SK-N-SH (cell line): ENCODE measurements around the gene UBE2D1. TPM values are rescaled to one million over a fixed set of nuclear protein-coding genes. Genes with fewer than 3 reads are reported as not detected.

Experiments
- CTCF ChIA-PET: fragments of 300-600, 350-600 bp; formaldehyde crosslinking; extraction: SDS; loops from one replicate; lab custom pipeline; 2021; lab: Yijun Ruan, JAX
- POLR2A ChIA-PET: fragments of 350-600 bp; sonication (Branson Sonifier 250); formaldehyde crosslinking; extraction: SDS; loops from one replicate; lab custom pipeline; 2020; ENCODE audit warnings: antibody characterized with exemption, inconsistent platforms; lab: Yijun Ruan, JAX
- DNase-seq: peaks from one replicate; pipeline ENCODE4 v3.0.0; 2012
- H2AFZ ChIP-seq: fragments of 200-600 bp; sonication (generic); 2 replicates; pipeline ENCODE4 v1.8.1; 2016; ENCODE audit warnings: antibody characterized with exemption, mild to moderate bottlenecking, low read depth
- H3F3A ChIP-seq: fragments of 200-600 bp; sonication (generic); replicated peaks from 2 replicates; pipeline ENCODE3; 2016; ENCODE audit warnings: antibody characterized with exemption, mild to moderate bottlenecking; ENCODE audit not compliant: insufficient read depth
- H3K27ac ChIP-seq, 2 experiments: fragments of 200-500 bp in 1 of 2; fragments of 200-600 bp in 1 of 2; sonication (Bioruptor generic) in 1 of 2; sonication (generic), shearing (Covaris generic) in 1 of 2; 2 replicates each; pipeline versions ENCODE4 v1.5.1 to v1.6.1; 2014 to 2016; ENCODE audit warnings: low read depth in 2 of 2, inconsistent platforms in 1 of 2, low read length in 1 of 2, mild to moderate bottlenecking in 1 of 2, mixed read lengths in 1 of 2
- H3K27me3 ChIP-seq: fragments of 200-600 bp; sonication (generic), shearing (Covaris generic); 2 replicates; pipeline ENCODE4 v1.6.1; 2016; ENCODE audit warnings: mixed run types; ENCODE audit not compliant: insufficient read depth
- H3K36me3 ChIP-seq, 2 experiments: fragments of 200-500 bp in 1 of 2; fragments of 200-600 bp in 1 of 2; sonication (Bioruptor generic) in 1 of 2; sonication (generic) in 1 of 2; replicated peaks in 1 of 2; 2 replicates each; pipeline versions ENCODE3 to v1.5.1; 2014 to 2016; ENCODE audit warnings: low read length in 1 of 2, mild to moderate bottlenecking in 1 of 2; ENCODE audit not compliant: insufficient read depth in 2 of 2, control insufficient read depth in 1 of 2
- H3K4me1 ChIP-seq, 2 experiments: fragments of 200-500 bp in 1 of 2; fragments of 200-600 bp in 1 of 2; sonication (Bioruptor generic) in 1 of 2; sonication (generic), shearing (Covaris generic) in 1 of 2; 2 replicates each; pipeline versions ENCODE4 v1.5.1 to v1.6.1; 2014 to 2016; ENCODE audit warnings: low read depth in 1 of 2, low read length in 1 of 2, mixed run types in 1 of 2; ENCODE audit not compliant: insufficient read depth in 2 of 2, control insufficient read depth in 1 of 2
- H3K4me2 ChIP-seq: fragments of 200-600 bp; sonication (generic), shearing (Covaris generic); 2 replicates; pipeline ENCODE4 v1.6.1; 2017; ENCODE audit warnings: mixed run types
- H3K4me3 ChIP-seq, 2 experiments: fragments of 200-500 bp in 1 of 2; fragments of 200-600 bp in 1 of 2; sonication (Bioruptor generic) in 1 of 2; sonication (generic), shearing (Covaris generic) in 1 of 2; 2 replicates each; pipeline versions ENCODE4 v1.5.1 to v1.8.1; 2014 to 2016; ENCODE audit warnings: low read depth in 2 of 2, inconsistent platforms in 1 of 2, low read length in 1 of 2, mild to moderate bottlenecking in 1 of 2, mixed read lengths in 1 of 2, moderate library complexity in 1 of 2
- H3K79me2 ChIP-seq: fragments of 200-600 bp; sonication (generic); 2 replicates; pipeline ENCODE4 v1.8.1; 2017; ENCODE audit warnings: mild to moderate bottlenecking; ENCODE audit not compliant: insufficient read depth
- H3K9ac ChIP-seq: fragments of 200-600 bp; sonication (generic); 2 replicates; pipeline ENCODE4 v1.6.1; 2017; ENCODE audit warnings: mixed run types
- H3K9me2 ChIP-seq: fragments of 200-600 bp; sonication (generic); 2 replicates; pipeline ENCODE4 v1.6.1; 2017; ENCODE audit warnings: mixed run types
- H3K9me3 ChIP-seq: fragments of 200-600 bp; sonication (generic); 2 replicates; pipeline ENCODE4 v1.6.1; 2017; ENCODE audit warnings: mixed run types, mild to moderate bottlenecking, moderate library complexity
- H4K20me1 ChIP-seq: fragments of 200-600 bp; sonication (generic); 2 replicates; pipeline ENCODE4 v1.6.1; 2017; ENCODE audit warnings: mild to moderate bottlenecking, mixed run types; ENCODE audit not compliant: insufficient read depth
- CHD2 ChIP-seq: fragments of 150-350 bp; IDR thresholded peaks from 2 replicates; pipeline ENCODE4 v1.6.1; 2018; ENCODE audit warnings: low read length; ENCODE audit not compliant: partially characterized antibody
- ELF1 ChIP-seq: IDR thresholded peaks from 2 replicates; pipeline ENCODE4 v1.4.0; 2012
- EP300 ChIP-seq, 2 experiments: IDR thresholded peaks; 2 replicates each; pipeline versions ENCODE4 v1.4.0 to v1.6.1; 2012; ENCODE audit warnings: borderline replicate concordance in 1 of 2, low read depth in 1 of 2, low read length in 1 of 2
- EZH2phosphoT487 ChIP-seq: fragments of 200-600 bp; sonication (generic); IDR thresholded peaks from 2 replicates; pipeline ENCODE4 v1.6.1; 2017; ENCODE audit warnings: low read depth, mixed run types, mild to moderate bottlenecking, antibody characterized with exemption, moderate library complexity, borderline replicate concordance
- FOXJ3 ChIP-seq: sonication (generic); formaldehyde crosslinking; IDR thresholded peaks from 2 replicates; pipeline ENCODE4 v1.5.1; 2020; ENCODE audit warnings: mild to moderate bottlenecking, missing genetic modification reagents
- GABPA ChIP-seq: IDR thresholded peaks from 2 replicates; pipeline ENCODE4 v1.4.0; 2012; ENCODE audit warnings: low read depth, mild to moderate bottlenecking
- NRF1 ChIP-seq: IDR thresholded peaks from 2 replicates; pipeline ENCODE4 v1.6.1; 2012; ENCODE audit warnings: low read depth, mild to moderate bottlenecking, low read length
- RCOR1 ChIP-seq: fragments of 150-350 bp; IDR thresholded peaks from 2 replicates; pipeline ENCODE4 v1.6.1; 2017; ENCODE audit warnings: antibody characterized with exemption, low read length
- RFX5 ChIP-seq: IDR thresholded peaks from 2 replicates; pipeline ENCODE4 v1.6.1; 2012; ENCODE audit warnings: mild to moderate bottlenecking, improper control_type of control experiment, low read length
- RXRA ChIP-seq: IDR thresholded peaks from 2 replicates; pipeline ENCODE4 v1.4.0; 2012; ENCODE audit warnings: low read depth, mild to moderate bottlenecking, borderline replicate concordance
- SIN3A ChIP-seq: IDR thresholded peaks from 2 replicates; pipeline ENCODE4 v1.6.1; 2012; ENCODE audit warnings: low read depth, mild to moderate bottlenecking, low read length, moderate library complexity, borderline replicate concordance
- SMC3 ChIP-seq: IDR thresholded peaks from 2 replicates; pipeline ENCODE4 v1.6.1; 2012; ENCODE audit warnings: low read depth, low read length, improper control_type of control experiment
- TCF12 ChIP-seq: IDR thresholded peaks from 2 replicates; pipeline ENCODE4 v1.4.0; 2012
- YY1 ChIP-seq: IDR thresholded peaks from 2 replicates; pipeline ENCODE4 v1.4.0; 2012; ENCODE audit warnings: low read depth, mild to moderate bottlenecking
- WGBS: methylation state at CpG from one replicate; pipeline ENCODE4 v1.1.6; 2017; ENCODE audit warnings: low lambda C conversion rate; 5-methylcytosine and 5-hydroxymethylcytosine counted together
- polyA plus RNA-seq, 3 experiments: library from polyadenylated mRNA; depleted of rRNA; stranded (reverse); fragments of >200 nt; gene quantifications; 2 replicates each; pipeline ENCODE4 v1.2.3, GENCODE V29; 2012
- TF ChIP-seq, protein P1 (sequence below): IDR thresholded peaks from 2 replicates; pipeline ENCODE4 v1.6.1; 2012; ENCODE audit warnings: mild to moderate bottlenecking, low read depth, low read length, moderate library complexity
- TF ChIP-seq, protein P2 (sequence below): IDR thresholded peaks from 2 replicates; pipeline ENCODE4 v1.4.0; 2012; ENCODE audit warnings: low read depth
- TF ChIP-seq, protein P3 (sequence below): fragments of 150-350 bp; IDR thresholded peaks from 2 replicates; pipeline ENCODE4 v1.6.1; 2016; ENCODE audit warnings: mild to moderate bottlenecking, low read depth, low read length

The UBE2D1 gene
- polyA plus RNA-seq, 1 of the 3 experiments (the other 2 are of a cell fraction): 8.7 TPM

DNA sequence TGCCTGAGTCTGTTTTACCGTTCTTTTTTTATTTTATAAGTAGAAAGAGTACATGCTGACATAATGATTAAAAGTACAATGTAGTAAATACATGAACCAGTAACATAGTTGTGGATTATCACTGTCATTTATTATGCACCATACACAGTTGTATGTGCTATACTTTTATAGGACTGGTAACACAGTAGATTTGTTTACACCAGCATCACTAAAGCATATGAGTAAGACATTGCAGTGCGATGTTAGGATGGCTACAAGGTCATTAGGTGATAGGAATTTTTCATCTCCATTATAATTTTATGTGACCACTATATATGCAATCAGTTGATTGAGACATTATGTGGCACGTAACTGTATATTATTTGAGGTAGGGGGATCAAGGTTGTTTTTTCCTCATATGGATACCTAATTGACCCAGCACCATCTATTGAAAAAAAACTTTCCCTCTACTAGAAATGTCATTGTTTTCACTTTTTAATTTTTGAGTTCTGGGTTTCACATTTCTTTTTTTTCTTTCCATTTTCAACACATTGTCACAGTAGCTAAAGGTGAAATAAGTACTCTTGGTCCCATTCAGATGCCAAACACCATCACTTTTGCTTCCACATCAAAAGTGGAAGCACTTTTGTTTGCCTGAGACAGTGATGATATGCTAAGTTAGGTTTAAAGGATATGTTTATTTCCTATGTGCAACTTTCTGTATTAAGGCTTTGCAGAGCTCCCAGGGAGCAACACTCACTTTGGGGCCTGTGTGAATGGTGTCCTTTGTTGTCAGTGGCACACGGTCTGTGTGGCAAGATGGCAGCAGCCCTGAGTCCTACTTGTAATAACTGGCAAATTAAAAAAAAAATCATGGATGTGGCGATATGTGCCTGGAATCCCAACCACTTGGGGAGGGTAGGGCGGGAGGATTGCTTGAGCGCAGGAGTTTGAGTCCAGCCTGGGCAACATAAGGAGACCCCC, 17.1 kb downstream of the UBE2D1 start:
- 91% methylated on average over 7 of the region's 7 CpGs for WGBS
- no peak overlapping the region for H3K9ac ChIP-seq
- H3K9me3 ChIP-seq: no peaks in the 10 kb centered on the region
- POLR2A ChIA-PET: no interaction called here
- H4K20me1 ChIP-seq: peaks cover 11% of the 10 kb centered on the region; the same call in 1 of the 2 replicates
- H3F3A ChIP-seq: peaks cover 4% of the 10 kb centered on the region
- CTCF ChIA-PET: interaction anchor here (1.1 to 1.2 kb wide), 2 partner anchors 10 to 17 kb away, joined by 3 read pairs; partner anchors contain the start of gene UBE2D1
- no peaks in the 10 kb centered on the region for H3K36me3 ChIP-seq
- no peaks in the 10 kb centered on the region for H3K9me2 ChIP-seq
- TF ChIP-seq EZH2phosphoT487: no peak
- no peak for TF ChIP-seq RXRA
- TF ChIP-seq CHD2: no peak
- no peak for TF ChIP-seq RFX5
- TF ChIP-seq, protein P1, sequence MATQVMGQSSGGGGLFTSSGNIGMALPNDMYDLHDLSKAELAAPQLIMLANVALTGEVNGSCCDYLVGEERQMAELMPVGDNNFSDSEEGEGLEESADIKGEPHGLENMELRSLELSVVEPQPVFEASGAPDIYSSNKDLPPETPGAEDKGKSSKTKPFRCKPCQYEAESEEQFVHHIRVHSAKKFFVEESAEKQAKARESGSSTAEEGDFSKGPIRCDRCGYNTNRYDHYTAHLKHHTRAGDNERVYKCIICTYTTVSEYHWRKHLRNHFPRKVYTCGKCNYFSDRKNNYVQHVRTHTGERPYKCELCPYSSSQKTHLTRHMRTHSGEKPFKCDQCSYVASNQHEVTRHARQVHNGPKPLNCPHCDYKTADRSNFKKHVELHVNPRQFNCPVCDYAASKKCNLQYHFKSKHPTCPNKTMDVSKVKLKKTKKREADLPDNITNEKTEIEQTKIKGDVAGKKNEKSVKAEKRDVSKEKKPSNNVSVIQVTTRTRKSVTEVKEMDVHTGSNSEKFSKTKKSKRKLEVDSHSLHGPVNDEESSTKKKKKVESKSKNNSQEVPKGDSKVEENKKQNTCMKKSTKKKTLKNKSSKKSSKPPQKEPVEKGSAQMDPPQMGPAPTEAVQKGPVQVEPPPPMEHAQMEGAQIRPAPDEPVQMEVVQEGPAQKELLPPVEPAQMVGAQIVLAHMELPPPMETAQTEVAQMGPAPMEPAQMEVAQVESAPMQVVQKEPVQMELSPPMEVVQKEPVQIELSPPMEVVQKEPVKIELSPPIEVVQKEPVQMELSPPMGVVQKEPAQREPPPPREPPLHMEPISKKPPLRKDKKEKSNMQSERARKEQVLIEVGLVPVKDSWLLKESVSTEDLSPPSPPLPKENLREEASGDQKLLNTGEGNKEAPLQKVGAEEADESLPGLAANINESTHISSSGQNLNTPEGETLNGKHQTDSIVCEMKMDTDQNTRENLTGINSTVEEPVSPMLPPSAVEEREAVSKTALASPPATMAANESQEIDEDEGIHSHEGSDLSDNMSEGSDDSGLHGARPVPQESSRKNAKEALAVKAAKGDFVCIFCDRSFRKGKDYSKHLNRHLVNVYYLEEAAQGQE: no peak
- no peak for TF ChIP-seq SIN3A
- TF ChIP-seq, protein P2, sequence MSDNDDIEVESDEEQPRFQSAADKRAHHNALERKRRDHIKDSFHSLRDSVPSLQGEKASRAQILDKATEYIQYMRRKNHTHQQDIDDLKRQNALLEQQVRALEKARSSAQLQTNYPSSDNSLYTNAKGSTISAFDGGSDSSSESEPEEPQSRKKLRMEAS: no peak
- no peak for TF ChIP-seq NRF1
- TF ChIP-seq ELF1: no peak
- TF ChIP-seq RCOR1: no peak
- TF ChIP-seq GABPA: no peak
- TF ChIP-seq TCF12: no peak
- TF ChIP-seq FOXJ3: no peak
- no peak for TF ChIP-seq EP300 (IDR thresholded peaks at IDR 0.05; ENCODE audit: borderline replicate concordance in 1 of 2, low read depth in 1 of 2, low read length in 1 of 2)
- no peak for TF ChIP-seq SMC3
- no peak for TF ChIP-seq YY1
- TF ChIP-seq, protein P3, sequence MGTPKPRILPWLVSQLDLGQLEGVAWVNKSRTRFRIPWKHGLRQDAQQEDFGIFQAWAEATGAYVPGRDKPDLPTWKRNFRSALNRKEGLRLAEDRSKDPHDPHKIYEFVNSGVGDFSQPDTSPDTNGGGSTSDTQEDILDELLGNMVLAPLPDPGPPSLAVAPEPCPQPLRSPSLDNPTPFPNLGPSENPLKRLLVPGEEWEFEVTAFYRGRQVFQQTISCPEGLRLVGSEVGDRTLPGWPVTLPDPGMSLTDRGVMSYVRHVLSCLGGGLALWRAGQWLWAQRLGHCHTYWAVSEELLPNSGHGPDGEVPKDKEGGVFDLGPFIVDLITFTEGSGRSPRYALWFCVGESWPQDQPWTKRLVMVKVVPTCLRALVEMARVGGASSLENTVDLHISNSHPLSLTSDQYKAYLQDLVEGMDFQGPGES: no peak
- TF ChIP-seq, all 33 proteins: peak for 0
- no peaks in the 10 kb centered on the region for H3K27me3 ChIP-seq
- peaks cover 2 to 8% of the 10 kb centered on the region in 2 experiments; a peak in 3 of 4 replicates for H3K4me1 ChIP-seq
- no peak overlapping the region for H3K4me3 ChIP-seq
- H2AFZ ChIP-seq: no peak overlapping the region
- no peak overlapping the region for H3K27ac ChIP-seq
- H3K79me2 ChIP-seq: peaks cover 57% of the 10 kb centered on the region
- DNase-seq: no peak
- no peak overlapping the region for H3K4me2 ChIP-seq
